Prostate gland (tissue), 2 donors: ENCODE results near the gene PEX26. TPM values are rescaled to one million over a fixed set of nuclear protein-coding genes. Genes with fewer than 3 reads are reported as not detected.

ENCODE experiments used
- DNase-seq: peaks from one replicate; pipeline ENCODE4 v3.0.0-alpha.2; 2019; ENCODE audit warnings: low spot score
- H3K27ac ChIP-seq, 2 donors: fragments of 200-600 bp; sonication (generic); 2 replicates each; pipeline ENCODE4 v1.5.1; 2017 to 2019
- H3K27me3 ChIP-seq: fragments of 200-600 bp; sonication (generic); replicated peaks from 2 replicates; pipeline ENCODE4 v1.5.1; 2019; ENCODE audit not compliant: insufficient read depth
- H3K36me3 ChIP-seq, 2 donors: fragments of 200-600 bp; sonication (generic); 1 replicate in 1 of 2; 2 replicates in 1 of 2; pipeline versions ENCODE4 v1.5.1 to v1.8.1; 2017 to 2019
- H3K4me1 ChIP-seq: fragments of 200-600 bp; sonication (generic); replicated peaks from 2 replicates; pipeline ENCODE4 v1.5.1; 2019
- H3K4me3 ChIP-seq, 2 donors: fragments of 200-600 bp; sonication (generic); 2 replicates each; pipeline ENCODE4 v1.5.1; 2017 to 2019
- H3K9me3 ChIP-seq: fragments of 200-600 bp; sonication (generic); 2 replicates; pipeline ENCODE4 v1.5.1; 2017
- CTCF ChIP-seq, 4 experiments: fragments of 200-600 bp in 2 of 4; fragments of 450-650 bp in 2 of 4; sonication (generic) in 2 of 4; IDR thresholded peaks; 1 replicate in 3 of 4; 2 replicates in 1 of 4; pipeline ENCODE4 v1.5.1; 2016 to 2019; ENCODE audit warnings: antibody characterized with exemption in 4 of 4, mild to moderate bottlenecking in 2 of 4, moderate library complexity in 2 of 4
- POLR2A ChIP-seq: fragments of 450-650 bp; IDR thresholded peaks from one replicate; pipeline ENCODE4 v1.6.1; 2016; ENCODE audit warnings: antibody characterized with exemption, mild to moderate bottlenecking
- POLR2AphosphoS5 ChIP-seq: sonication (generic); formaldehyde crosslinking; IDR thresholded peaks from one replicate; pipeline ENCODE4 v1.6.1; 2017; ENCODE audit warnings: antibody characterized with exemption
- WGBS: methylation state at CpG from one replicate; pipeline ENCODE4 v1.1.5; 2018; 5-methylcytosine and 5-hydroxymethylcytosine counted together
- intact Hi-C: fragments of 100-400 bp; cut with DNase I; formaldehyde crosslinking; loops from one replicate; pipeline ENCODE4 v1.14.2; 2022
- total RNA-seq, 2 donors: library from RNA; depleted of rRNA; stranded (reverse); fragments of >200 nt; gene quantifications; one replicate each; pipeline ENCODE4 v1.1.0, GENCODE V29; 2016

Gene PEX26
- total RNA-seq, 2 donors from 2014 or later, result 34.7 to 38.2 TPM

- TF ChIP-seq POLR2A (no peak), POLR2AphosphoS5 (no peak), CTCF (IDR thresholded peaks at IDR 0.05) (no peak)
- H3K27ac ChIP-seq, result no peak overlapping the region
- H3K27me3 ChIP-seq, result no peaks in the 10 kb centered on the region
- no peak for DNase-seq
- no peak overlapping the region for H3K4me3 ChIP-seq
- peaks cover 3 to 4% of the 10 kb centered on the region in 2 donors for H3K36me3 ChIP-seq
- intact Hi-C loops, result no loop called here
- H3K9me3 ChIP-seq, result no peaks in the 10 kb centered on the region
- WGBS, result 57% methylated on average over 2 of the region's 2 CpGs
- peaks cover 7% of the 10 kb centered on the region for H3K4me1 ChIP-seq
Measured at GRCh38 chr22:18082467-18082866, 4.7 kb downstream of the PEX26 start.

GRCh38 chr22:18083406-18083805, 5.6 kb downstream of the PEX26 start:
- H3K27me3 ChIP-seq, result no peaks in the 10 kb centered on the region
- no peak overlapping the region for H3K4me3 ChIP-seq
- WGBS, result 94% methylated on average over 10 of the region's 10 CpGs
- DNase-seq, result no peak
- H3K36me3 ChIP-seq, result peaks cover 10 to 11% of the 10 kb centered on the region in 2 donors
- H3K27ac ChIP-seq, result no peak overlapping the region
- H3K4me1 ChIP-seq, result peaks cover 7% of the 10 kb centered on the region
- TF ChIP-seq CTCF (IDR thresholded peaks at IDR 0.05) (no peak), POLR2A (no peak), POLR2AphosphoS5 (no peak)
- H3K9me3 ChIP-seq, result no peaks in the 10 kb centered on the region
- intact Hi-C loops, result no loop called here

GRCh38 chr22:18085188-18085587, 7.4 kb downstream of the PEX26 start:
- Histone ChIP-seq H3K4me3 (no peak overlapping the region), H3K27me3 (no peaks in the 10 kb centered on the region), H3K4me1 (no peaks in the 10 kb centered on the region), H3K36me3 (peaks cover 10 to 11% of the 10 kb centered on the region in 2 donors), H3K27ac (no peak overlapping the region), H3K9me3 (no peaks in the 10 kb centered on the region)
- no peak for TF ChIP-seq POLR2AphosphoS5
- TF ChIP-seq CTCF (IDR thresholded peaks at IDR 0.05), result no peak
- TF ChIP-seq POLR2A, result no peak
- intact Hi-C loops, result no loop called here
- no peak for DNase-seq

GRCh38 chr22:18087350-18087855, 9.6 kb downstream of the PEX26 start:
- no peaks in the 10 kb centered on the region for H3K27me3 ChIP-seq
- no peak overlapping the region for H3K4me3 ChIP-seq
- no peak for DNase-seq
- 67% methylated on average over 13 of the region's 13 CpGs for WGBS
- no peaks in the 10 kb centered on the region for H3K9me3 ChIP-seq
- intact Hi-C loops, result no loop called here
- H3K4me1 ChIP-seq, result no peaks in the 10 kb centered on the region
- TF ChIP-seq CTCF (IDR thresholded peaks at IDR 0.05) (no peak), POLR2AphosphoS5 (no peak), POLR2A (no peak)
- peaks cover 10 to 11% of the 10 kb centered on the region in 2 donors for H3K36me3 ChIP-seq
- H3K27ac ChIP-seq, result no peak overlapping the region

GRCh38 chr22:18088825-18089568, 11.2 kb downstream of the PEX26 start:
- intact Hi-C loops, result no loop called here
- DNase-seq, result no peak
- no peaks in the 10 kb centered on the region for H3K9me3 ChIP-seq

More at GRCh38 chr22:18088825-18089568, 11.2 kb downstream of the PEX26 start:
- 89% methylated on average over 11 of the region's 11 CpGs for WGBS
- Histone ChIP-seq H3K4me1 (no peaks in the 10 kb centered on the region), H3K4me3 (no peak overlapping the region), H3K36me3 (peaks cover 10 to 11% of the 10 kb centered on the region in 2 donors), H3K27ac (no peak overlapping the region), H3K27me3 (no peaks in the 10 kb centered on the region)
- TF ChIP-seq CTCF (IDR thresholded peaks at IDR 0.05) (no peak), POLR2AphosphoS5 (no peak), POLR2A (no peak)
